PC-3 (cell line): Measurements from ENCODE around the gene SAMMSON. TPM values are rescaled to one million over a fixed set of nuclear protein-coding genes. Genes with fewer than 3 reads are reported as not detected.

ENCODE experiments used
- ATAC-seq: fragments of 200-7000 bp; cut with Tn5 transposase; 2 replicates; pipeline ENCODE4 v1.9.1; 2020; ENCODE audit warnings: mild to moderate bottlenecking, moderate library complexity
- BruUV-seq: library from RNA; stranded (reverse); fragments of 400-500 nt; replicated peaks from 2 replicates; lab custom pipeline; 2021; lab: Mats Ljungman, UMichigan
- CTCF ChIA-PET: fragments of 300-600 bp; sonication (Branson Sonifier 250); formaldehyde crosslinking; loops from one replicate; lab custom pipeline; 2022; ENCODE audit warnings: antibody characterized with exemption; lab: Charles Lee
- POLR2A ChIA-PET: fragments of 300-600 bp; sonication (Branson Sonifier 250); formaldehyde crosslinking; loops from one replicate; lab custom pipeline; 2022; ENCODE audit warnings: antibody characterized with exemption; ENCODE audit not compliant: unreplicated experiment; lab: Charles Lee
- DNase-seq: peaks from one replicate; pipeline ENCODE4 v3.0.0-alpha.2; 2015
- H2AFZ ChIP-seq: fragments of 300-600 bp; sonication (generic); 2 replicates; pipeline ENCODE4 v1.6.0; 2016; ENCODE audit warnings: antibody characterized with exemption, low read length
- H3F3A ChIP-seq: fragments of 300-600 bp; sonication (generic); one replicate; pipeline ENCODE4 v1.6.0; 2017; ENCODE audit warnings: antibody characterized with exemption, low read length, control low read depth, mild to moderate bottlenecking; ENCODE audit not compliant: unreplicated experiment
- H3K27ac ChIP-seq: fragments of 300-600 bp; sonication (generic); 2 replicates; pipeline ENCODE4 v1.5.1; 2016; ENCODE audit warnings: mild to moderate bottlenecking, low read length
- H3K27me3 ChIP-seq: fragments of 300-600 bp; sonication (generic); 2 replicates; pipeline ENCODE4 v1.6.1; 2016; ENCODE audit warnings: low read length, mixed read lengths
- H3K36me3 ChIP-seq: fragments of 300-600 bp; sonication (generic); 2 replicates; pipeline ENCODE4 v1.6.1; 2016; ENCODE audit warnings: low read depth, mixed run types, low read length, mixed read lengths
- H3K4me1 ChIP-seq: fragments of 300-600 bp; sonication (generic); 2 replicates; pipeline ENCODE4 v1.5.1; 2016; ENCODE audit warnings: low read length; ENCODE audit not compliant: insufficient read depth
- H3K4me2 ChIP-seq: fragments of 300-600 bp; sonication (generic); 2 replicates; pipeline ENCODE4 v1.6.0; 2016; ENCODE audit warnings: low read length
- H3K4me3 ChIP-seq: fragments of 300-600 bp; sonication (generic); 2 replicates; pipeline ENCODE4 v1.5.1; 2016; ENCODE audit warnings: mild to moderate bottlenecking, low read length, mixed read lengths
- H3K79me2 ChIP-seq: fragments of 300-600 bp; sonication (generic); 2 replicates; pipeline ENCODE4 v1.6.1; 2017; ENCODE audit warnings: low read length, mixed read lengths
- H3K9ac ChIP-seq: fragments of 300-600 bp; sonication (generic); 2 replicates; pipeline ENCODE4 v1.6.0; 2016; ENCODE audit warnings: mild to moderate bottlenecking, low read length
- H3K9me2 ChIP-seq: fragments of 300-600 bp; sonication (generic); replicated peaks from 2 replicates; pipeline ENCODE4 v1.6.1; 2016; ENCODE audit warnings: mixed run types, low read length, mixed read lengths
- H3K9me3 ChIP-seq: fragments of 300-600 bp; sonication (generic); 2 replicates; pipeline ENCODE4 v1.6.1; 2016; ENCODE audit warnings: low read length, mixed read lengths
- H4K20me1 ChIP-seq: fragments of 300-600 bp; sonication (generic); 2 replicates; pipeline ENCODE4 v1.6.1; 2016; ENCODE audit warnings: low read length, mixed read lengths
- CTCF ChIP-seq: fragments of 300-600 bp; sonication (generic); conservative IDR thresholded peaks from 2 replicates; pipeline ENCODE4 v1.5.1; 2017; ENCODE audit warnings: antibody characterized with exemption, low read depth, mild to moderate bottlenecking, low read length
- EZH2 ChIP-seq: fragments of 300-600 bp; sonication (generic); IDR thresholded peaks from one replicate; pipeline ENCODE4 v1.6.1; 2017; ENCODE audit warnings: antibody characterized with exemption, mild to moderate bottlenecking, low read length; ENCODE audit not compliant: unreplicated experiment
- EZH2phosphoT487 ChIP-seq: fragments of 300-600 bp; sonication (generic); IDR thresholded peaks from 2 replicates; pipeline ENCODE4 v1.6.1; 2018; ENCODE audit warnings: mild to moderate bottlenecking, antibody characterized with exemption, low read length, borderline replicate concordance
- intact Hi-C: fragments of 100-400 bp; cut with micrococcal nuclease; formaldehyde crosslinking; loops from 2 replicates; pipeline ENCODE4 v1.9.0; 2023
- total RNA-seq: library from RNA; depleted of rRNA; stranded (reverse); fragments of >200 nt; gene quantifications from 2 replicates; pipeline ENCODE4 v1.2.3, GENCODE V29; 2014

The SAMMSON gene
- total RNA-seq, 1 experiment from 2014 or later, result not detected

GRCh38 chr3:69976021-69976420, 23.5 kb upstream of the SAMMSON start:
- H3K9ac ChIP-seq, result no peak overlapping the region
- no peaks in the 10 kb centered on the region for H3K36me3 ChIP-seq
- no peaks in the 10 kb centered on the region for H3K4me1 ChIP-seq
- no peaks in the 10 kb centered on the region for H3K9me3 ChIP-seq
- no peak for DNase-seq
- H2AFZ ChIP-seq, result no peak overlapping the region
- ChIA-PET POLR2A (no interaction called here), CTCF (no interaction called here)
- no TSS peak for BruUV-seq
- no peaks in the 10 kb centered on the region for H4K20me1 ChIP-seq
- H3K79me2 ChIP-seq, result no peaks in the 10 kb centered on the region
- no peak for ATAC-seq
- no peaks in the 10 kb centered on the region for H3K27me3 ChIP-seq
- H3K4me3 ChIP-seq, result no peak overlapping the region
- intact Hi-C loops, result no loop called here
- TF ChIP-seq EZH2 (no peak), CTCF (no peak), EZH2phosphoT487 (no peak)
- no peaks in the 10 kb centered on the region for H3F3A ChIP-seq
- no peak overlapping the region for H3K27ac ChIP-seq
- H3K4me2 ChIP-seq, result no peak overlapping the region
- no peaks in the 10 kb centered on the region for H3K9me2 ChIP-seq

- BruUV-seq, result no TSS peak
- DNase-seq (no peak), ATAC-seq (no peak)
- Histone ChIP-seq H2AFZ (no peak overlapping the region), H3K36me3 (no peaks in the 10 kb centered on the region), H3K9me2 (no peaks in the 10 kb centered on the region), H3K4me1 (no peaks in the 10 kb centered on the region), H3K79me2 (no peaks in the 10 kb centered on the region), H3K4me2 (no peak overlapping the region), H3K4me3 (no peak overlapping the region), H3K27me3 (no peaks in the 10 kb centered on the region), H3K27ac (no peak overlapping the region), H3K9ac (no peak overlapping the region), H4K20me1 (no peaks in the 10 kb centered on the region), H3F3A (no peaks in the 10 kb centered on the region), H3K9me3 (no peaks in the 10 kb centered on the region)
- ChIA-PET POLR2A (no interaction called here), CTCF (no interaction called here)
- TF ChIP-seq EZH2 (no peak), CTCF (no peak), EZH2phosphoT487 (no peak)
- intact Hi-C loops, result no loop called here
Observed at GRCh38 chr3:69983546-69984265, 15.8 kb upstream of the SAMMSON start.

GRCh38 chr3:69985266-69985665, 14.3 kb upstream of the SAMMSON start:
- H4K20me1 ChIP-seq, result no peaks in the 10 kb centered on the region
- DNase-seq (peak; percentile 38), ATAC-seq (peak; percentile 65)
- H3K4me3 ChIP-seq, result no peak overlapping the region
- no peaks in the 10 kb centered on the region for H3K36me3 ChIP-seq
- no peak overlapping the region for H2AFZ ChIP-seq
- intact Hi-C loops, result no loop called here
- no peaks in the 10 kb centered on the region for H3K27me3 ChIP-seq
- TF ChIP-seq EZH2phosphoT487, result no peak
- TF ChIP-seq CTCF, result no peak
- no peak for TF ChIP-seq EZH2
- H3K9me2 ChIP-seq, result no peaks in the 10 kb centered on the region
- CTCF ChIA-PET, result no interaction called here
- no peaks in the 10 kb centered on the region for H3K4me1 ChIP-seq
- no peak overlapping the region for H3K27ac ChIP-seq
- no peaks in the 10 kb centered on the region for H3K79me2 ChIP-seq
- no peaks in the 10 kb centered on the region for H3K9me3 ChIP-seq
- no peaks in the 10 kb centered on the region for H3F3A ChIP-seq
- no peak overlapping the region for H3K9ac ChIP-seq
- BruUV-seq, result no TSS peak
- POLR2A ChIA-PET, result no interaction called here
- no peak overlapping the region for H3K4me2 ChIP-seq
